Left lung (tissue), 10 donors: ENCODE results near the gene SLC22A4. TPM values are rescaled to one million over a fixed set of nuclear protein-coding genes. Genes with fewer than 3 reads are reported as not detected.

ENCODE experiments used
- ATAC-seq: fragments of 200-7000 bp; cut with Tn5 transposase; one replicate; pipeline ENCODE4 v1.9.1; 2020; ENCODE audit warnings: moderate library complexity
- DNase-seq, 4 donors: peaks; one replicate each; pipeline ENCODE4 v3.0.0-alpha.2; 2013 to 2020
- H3K27ac ChIP-seq, 2 donors: fragments of 200-600 bp; sonication (generic) in 1 of 2; one replicate each; pipeline versions ENCODE4 v1.5.0 to v1.8.0; 2020 to 2021
- H3K27me3 ChIP-seq, 2 donors: fragments of 200-600 bp; sonication (generic) in 1 of 2; one replicate each; pipeline versions ENCODE4 v1.5.0 to v1.8.0; 2020 to 2021
- H3K36me3 ChIP-seq, 2 donors: fragments of 200-600 bp; sonication (generic) in 1 of 2; one replicate each; pipeline versions ENCODE4 v1.5.0 to v1.8.0; 2020 to 2021
- H3K4me1 ChIP-seq, 2 donors: fragments of 200-600 bp; one replicate each; pipeline ENCODE4 v1.8.0; 2021
- H3K4me3 ChIP-seq, 2 donors: fragments of 200-600 bp; sonication (generic) in 1 of 2; one replicate each; pipeline versions ENCODE4 v1.5.0 to v1.8.0; 2020 to 2021; ENCODE audit warnings: mild to moderate bottlenecking in 1 of 2
- H3K9me3 ChIP-seq, 2 donors: fragments of 200-600 bp; sonication (generic) in 1 of 2; one replicate each; pipeline versions ENCODE4 v1.5.0 to v1.8.0; 2020 to 2021
- intact Hi-C, 2 donors: fragments of 100-400 bp; cut with DNase I; formaldehyde crosslinking; loops; one replicate each; pipeline versions ENCODE4 v1.11.2 to v1.14.2; 2022
- polyA plus RNA-seq, 6 donors: library from polyadenylated mRNA; unstranded; fragments of 120-200 nt; gene quantifications; one replicate each; pipeline ENCODE4 v1.2.1, GENCODE V29; 2013; ENCODE audit not compliant: insufficient read length in 6 of 6
- total RNA-seq, 2 donors: library from RNA; stranded (reverse); fragmentation: NEBNext Ultra II Directional; extraction: Animal tissue kit (Norgen Biotek cat#: 25700); gene quantifications; one replicate each; pipeline ENCODE4 v1.2.1, GENCODE V29; 2021
- TF ChIP-seq, protein P1 (sequence below), 2 donors: fragments of 200-600 bp; sonication (generic) in 1 of 2; IDR thresholded peaks; one replicate each; pipeline versions ENCODE4 v1.5.0 to v1.8.0; 2021; ENCODE audit warnings: antibody characterized with exemption in 2 of 2
- donor health status: DM: no; HTN: yes; CAD: no.
- donor health status: DM: no; HTN: no; CAD: no.

The SLC22A4 gene
- total and polyA plus RNA-seq, 8 donors = 1.0 to 10.3 (median 3.4) TPM

DNA sequence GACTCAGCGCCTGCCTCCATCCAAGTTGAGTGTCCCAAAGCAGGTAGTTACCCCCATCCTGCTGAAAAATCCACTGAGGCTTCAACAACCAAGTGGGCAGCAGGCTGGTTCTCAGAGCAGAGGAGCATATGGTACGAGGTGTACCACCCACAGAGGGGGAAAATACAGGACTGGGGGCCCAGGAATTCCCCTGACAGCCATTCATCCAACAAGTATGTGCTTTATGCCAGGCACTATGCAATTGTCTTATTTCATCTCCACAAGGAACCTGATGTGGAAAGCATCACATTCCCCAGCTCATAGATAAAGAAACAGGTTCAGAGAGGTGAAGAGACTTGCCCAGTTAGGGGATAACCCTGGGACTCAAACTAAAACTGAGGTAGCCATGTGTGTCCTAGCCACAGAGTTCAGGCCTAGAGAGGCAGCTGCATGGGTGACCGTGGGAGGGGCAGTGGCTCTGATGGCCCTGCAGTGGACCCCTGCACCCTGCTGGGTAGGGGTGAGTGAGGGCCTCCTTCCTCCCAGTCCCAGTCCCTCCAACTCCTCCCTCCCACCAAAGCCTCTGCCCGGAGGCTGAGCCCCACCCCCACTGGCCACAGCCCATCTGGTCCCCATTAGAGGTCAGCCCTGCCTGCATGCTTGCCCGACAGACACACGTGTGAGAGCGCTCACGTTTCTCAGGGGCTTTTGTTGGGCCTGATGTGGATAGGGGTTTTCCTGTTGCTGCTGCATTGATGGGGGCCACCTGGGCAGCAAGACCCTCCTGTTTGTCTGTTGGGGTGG, 25.2 kb upstream of the SLC22A4 start:
- no peaks in the 10 kb centered on the region for H3K36me3 ChIP-seq
- peaks cover 0 to 13% of the 10 kb centered on the region in 2 donors for H3K27me3 ChIP-seq
- no peak overlapping the region for H3K4me3 ChIP-seq
- DNase-seq (no peak), ATAC-seq (no peak)
- no peak overlapping the region for H3K27ac ChIP-seq
- intact Hi-C loops = no loop called here
- peaks cover 9 to 13% of the 10 kb centered on the region in 2 donors for H3K4me1 ChIP-seq
- TF ChIP-seq, protein P1, sequence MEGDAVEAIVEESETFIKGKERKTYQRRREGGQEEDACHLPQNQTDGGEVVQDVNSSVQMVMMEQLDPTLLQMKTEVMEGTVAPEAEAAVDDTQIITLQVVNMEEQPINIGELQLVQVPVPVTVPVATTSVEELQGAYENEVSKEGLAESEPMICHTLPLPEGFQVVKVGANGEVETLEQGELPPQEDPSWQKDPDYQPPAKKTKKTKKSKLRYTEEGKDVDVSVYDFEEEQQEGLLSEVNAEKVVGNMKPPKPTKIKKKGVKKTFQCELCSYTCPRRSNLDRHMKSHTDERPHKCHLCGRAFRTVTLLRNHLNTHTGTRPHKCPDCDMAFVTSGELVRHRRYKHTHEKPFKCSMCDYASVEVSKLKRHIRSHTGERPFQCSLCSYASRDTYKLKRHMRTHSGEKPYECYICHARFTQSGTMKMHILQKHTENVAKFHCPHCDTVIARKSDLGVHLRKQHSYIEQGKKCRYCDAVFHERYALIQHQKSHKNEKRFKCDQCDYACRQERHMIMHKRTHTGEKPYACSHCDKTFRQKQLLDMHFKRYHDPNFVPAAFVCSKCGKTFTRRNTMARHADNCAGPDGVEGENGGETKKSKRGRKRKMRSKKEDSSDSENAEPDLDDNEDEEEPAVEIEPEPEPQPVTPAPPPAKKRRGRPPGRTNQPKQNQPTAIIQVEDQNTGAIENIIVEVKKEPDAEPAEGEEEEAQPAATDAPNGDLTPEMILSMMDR (IDR thresholded peaks at IDR 0.05) = no peak
- H3K9me3 ChIP-seq = no peaks in the 10 kb centered on the region

DNA sequence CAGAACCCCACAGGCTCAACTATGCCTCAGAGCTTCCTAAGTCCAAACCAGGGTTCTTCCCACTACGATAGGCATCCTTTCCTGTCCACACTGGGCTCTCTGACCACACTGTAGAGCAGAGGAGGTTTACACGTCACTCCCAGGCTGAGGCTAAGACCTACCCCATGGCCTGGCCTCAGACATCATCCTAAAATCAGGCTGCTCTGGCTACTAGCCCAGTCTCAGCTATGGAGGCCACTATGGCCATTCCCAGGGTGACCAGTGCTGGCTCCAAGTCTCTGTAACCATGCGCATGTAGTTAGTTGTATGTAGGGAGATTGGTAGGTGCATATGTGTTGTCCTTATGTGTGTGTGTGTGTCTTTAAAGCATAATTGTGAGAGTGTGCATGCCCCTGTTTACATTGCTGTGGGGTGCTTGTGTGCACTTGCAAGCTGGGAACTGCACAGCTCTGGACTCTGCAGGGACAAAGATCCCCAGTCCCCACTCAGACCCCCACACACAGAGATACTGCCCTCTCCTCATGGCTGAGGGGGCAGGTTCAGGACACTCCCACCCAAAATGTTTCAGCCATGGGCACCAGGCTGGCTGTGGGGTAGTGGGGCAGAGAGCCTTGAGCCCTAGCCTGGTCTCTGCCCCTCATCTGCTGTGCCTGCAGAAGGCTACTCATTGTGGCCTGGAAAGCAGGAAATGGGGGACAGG, 24.4 kb upstream of the SLC22A4 start:
- intact Hi-C loops = no loop called here
- H3K4me1 ChIP-seq = peaks cover 9 to 13% of the 10 kb centered on the region in 2 donors
- DNase-seq (no peak), ATAC-seq (no peak)
- H3K9me3 ChIP-seq = no peaks in the 10 kb centered on the region
- peaks cover 0 to 13% of the 10 kb centered on the region in 2 donors for H3K27me3 ChIP-seq
- H3K36me3 ChIP-seq = no peaks in the 10 kb centered on the region
- no peak overlapping the region for H3K4me3 ChIP-seq
- no peak overlapping the region for H3K27ac ChIP-seq
- TF ChIP-seq, protein P1 (IDR thresholded peaks at IDR 0.05) = no peak

DNA sequence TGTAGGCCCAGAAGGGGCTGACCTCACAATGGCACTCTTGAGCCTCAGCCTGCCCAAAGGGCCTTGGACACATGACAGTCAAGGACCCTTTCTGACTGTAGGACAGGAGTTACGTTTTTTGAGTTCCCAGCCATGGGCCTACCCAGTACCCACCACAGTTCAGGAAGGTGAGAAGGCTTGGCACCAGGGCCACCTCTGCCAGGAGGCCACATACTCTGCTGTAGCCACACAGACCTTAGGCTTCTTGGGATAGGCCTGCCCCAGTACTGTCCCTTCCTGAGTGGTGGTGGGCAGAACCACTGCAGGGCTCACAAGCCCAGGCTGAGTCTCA, 23.9 kb upstream of the SLC22A4 start:
- Histone ChIP-seq H3K27me3 (peaks cover 0 to 13% of the 10 kb centered on the region in 2 donors), H3K4me1 (peaks cover 8 to 13% of the 10 kb centered on the region in 2 donors), H3K9me3 (no peaks in the 10 kb centered on the region), H3K4me3 (no peak overlapping the region), H3K27ac (no peak overlapping the region), H3K36me3 (no peaks in the 10 kb centered on the region)
- DNase-seq (no peak), ATAC-seq (no peak)
- intact Hi-C loops = no loop called here
- TF ChIP-seq, protein P1 (IDR thresholded peaks at IDR 0.05) = no peak

DNA sequence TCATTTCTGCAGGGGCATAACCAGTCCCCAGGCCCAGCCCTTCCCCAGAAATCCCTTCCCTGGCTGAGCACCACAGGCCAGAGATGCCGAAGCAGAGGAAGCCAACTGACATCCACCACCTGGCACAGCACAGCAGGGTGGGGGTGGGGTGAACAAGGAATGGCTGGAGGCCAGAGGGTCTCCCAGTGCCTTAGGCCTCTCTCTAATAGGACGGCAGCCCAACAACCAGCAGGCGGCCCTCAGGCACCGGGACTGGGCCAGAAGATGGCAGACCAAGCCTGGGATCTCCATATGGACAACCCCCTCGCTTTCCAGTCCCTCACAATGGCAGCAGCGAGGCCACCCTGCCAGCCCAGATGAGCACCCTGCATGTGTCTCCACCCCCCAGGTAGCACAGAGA, 23.5 kb upstream of the SLC22A4 start:
- intact Hi-C loops = no loop called here
- Histone ChIP-seq H3K36me3 (no peaks in the 10 kb centered on the region), H3K27me3 (peaks cover 0 to 13% of the 10 kb centered on the region in 2 donors), H3K4me3 (no peak overlapping the region), H3K9me3 (no peaks in the 10 kb centered on the region), H3K4me1 (peaks cover 4 to 12% of the 10 kb centered on the region in 2 donors), H3K27ac (no peak overlapping the region)
- no peak for DNase-seq
- TF ChIP-seq, protein P1 (IDR thresholded peaks at IDR 0.05) = no peak
- ATAC-seq = no peak
